Fibroblast of pulmonary artery (primary cell): ENCODE measurements around the gene LRP2.

Source experiments
- DNase-seq: peaks from one replicate; pipeline ENCODE4 v3.0.0-alpha.2; 2010; ENCODE audit warnings: low read depth
- H3K4me3 ChIP-seq: replicated peaks from 2 replicates; pipeline ENCODE4 v1.5.1; 2011; ENCODE audit warnings: low read depth, mild to moderate bottlenecking, control low read depth, low read length, moderate library complexity
- CTCF ChIP-seq: IDR thresholded peaks from 2 replicates; pipeline ENCODE4 v1.5.1; 2011; ENCODE audit warnings: mild to moderate bottlenecking, control low read depth, low read length, inconsistent platforms; ENCODE audit errors: missing control alignments

The LRP2 gene

GRCh38 chr2:169089182-169089581, 273.2 kb downstream of the LRP2 start:
- DNase-seq = no peak
- no peak overlapping the region for H3K4me3 ChIP-seq
- TF ChIP-seq CTCF = no peak

GRCh38 chr2:169087757-169088379, 274.5 kb downstream of the LRP2 start:
- no peak overlapping the region for H3K4me3 ChIP-seq
- no peak for DNase-seq
- no peak for TF ChIP-seq CTCF

- no peak for TF ChIP-seq CTCF
- no peak for DNase-seq
Observed at GRCh38 chr2:169086893-169087467, 275.4 kb downstream of the LRP2 start.

GRCh38 chr2:169082995-169083394, 279.3 kb downstream of the LRP2 start:
- no peak overlapping the region for H3K4me3 ChIP-seq
- no peak for TF ChIP-seq CTCF
- DNase-seq = no peak

More at GRCh38 chr2:169086893-169087467, 275.4 kb downstream of the LRP2 start:
- H3K4me3 ChIP-seq = no peak overlapping the region

DNA sequence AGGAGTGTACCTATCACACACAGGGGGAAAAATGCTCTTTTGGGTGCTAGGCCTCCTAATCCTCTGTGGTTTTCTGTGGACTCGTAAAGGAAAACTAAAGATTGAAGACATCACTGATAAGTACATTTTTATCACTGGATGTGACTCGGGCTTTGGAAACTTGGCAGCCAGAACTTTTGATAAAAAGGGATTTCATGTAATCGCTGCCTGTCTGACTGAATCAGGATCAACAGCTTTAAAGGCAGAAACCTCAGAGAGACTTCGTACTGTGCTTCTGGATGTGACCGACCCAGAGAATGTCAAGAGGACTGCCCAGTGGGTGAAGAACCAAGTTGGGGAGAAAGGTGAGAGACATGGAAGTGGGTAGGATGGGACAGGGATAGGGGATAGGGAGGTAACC, 280.8 kb downstream of the LRP2 start:
- no peak for DNase-seq
- no peak for TF ChIP-seq CTCF
- H3K4me3 ChIP-seq = no peak overlapping the region

DNA sequence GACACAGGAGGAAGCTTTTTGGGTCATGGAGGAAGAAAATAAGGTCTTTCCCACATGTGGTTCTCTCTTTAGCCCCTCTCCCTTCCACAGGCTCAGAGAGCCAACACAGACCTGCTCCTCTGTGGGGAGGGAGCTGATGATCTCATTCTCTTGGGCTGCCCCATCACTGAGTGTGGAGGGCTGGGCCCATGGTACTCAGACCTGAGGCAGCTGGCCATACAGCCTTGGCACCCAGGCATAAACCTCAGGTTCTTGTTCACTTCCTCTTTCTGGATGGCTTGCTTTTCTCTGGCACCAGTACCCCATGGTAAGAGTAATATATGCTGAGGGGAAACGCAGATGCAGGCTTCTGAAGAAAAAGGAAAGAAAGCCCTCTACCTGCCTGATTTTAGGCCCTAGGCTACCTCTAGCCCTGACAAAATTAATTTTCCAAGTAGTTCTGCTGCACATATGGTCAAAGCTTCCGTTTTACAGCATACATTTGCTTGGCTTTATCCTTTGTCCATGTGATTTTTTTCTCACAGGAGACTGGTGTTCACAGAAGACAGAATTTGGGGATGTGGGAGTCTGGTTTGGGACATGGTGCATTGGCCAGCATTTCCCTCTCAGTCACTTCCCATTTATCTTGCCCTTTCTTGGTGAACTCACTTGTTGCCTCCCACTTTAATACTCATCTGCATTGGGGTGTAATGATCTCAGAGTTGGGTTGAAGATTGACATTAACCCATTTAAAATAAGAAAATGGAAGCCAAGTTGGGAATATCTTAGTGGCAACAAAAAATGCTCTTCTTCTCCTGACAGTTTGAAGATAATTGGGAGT, 281.9 kb downstream of the LRP2 start:
- no peak overlapping the region for H3K4me3 ChIP-seq
- no peak for DNase-seq
- no peak for TF ChIP-seq CTCF
